Measurements from ENCODE around the gene SH3BGRL2.

Gene SH3BGRL2

GRCh38 chr6:79708095-79708791 is 77.1 kb downstream of the SH3BGRL2 start:
- no peak overlapping the region for H3K4me3 ChIP-seq (ENCODE audit: low read length)
- no peak for TF ChIP-seq EZH2 (optimal IDR thresholded peaks at IDR 0.05; ENCODE audit: low read depth, low read length)
- TF ChIP-seq EZH2phosphoT487 (IDR thresholded peaks at IDR 0.05; ENCODE audit: low read length): no peak
- TF ChIP-seq CTCF (IDR thresholded peaks at IDR 0.05; ENCODE audit: low read length): no peak
- no peak overlapping the region for H3K27ac ChIP-seq (ENCODE audit: low read length)
- H4K20me1 ChIP-seq (ENCODE audit: insufficient read depth, low read length): no peaks in the 10 kb centered on the region
- no peaks in the 10 kb centered on the region for H3F3A ChIP-seq (ENCODE audit: insufficient read depth, low read length)
- no peaks in the 10 kb centered on the region for H3K36me3 ChIP-seq (replicated peaks; ENCODE audit: insufficient read depth, low read length)
- no peak overlapping the region for H2AFZ ChIP-seq (ENCODE audit: low read length)
- H3K27me3 ChIP-seq (replicated peaks; ENCODE audit: insufficient read depth, low read length): no peaks in the 10 kb centered on the region
- no peaks in the 10 kb centered on the region for H3K9me3 ChIP-seq (replicated peaks; ENCODE audit: insufficient read depth, low read length)
- H3K79me2 ChIP-seq (ENCODE audit: low read length): no peaks in the 10 kb centered on the region
- 0 out of 2 replicates have a peak, but pooled peaks cover 6% of the 10 kb centered on the region for H3K4me1 ChIP-seq (ENCODE audit: low read length)
- no peak for DNase-seq
- no peaks in the 10 kb centered on the region for H3K9me2 ChIP-seq (replicated peaks; ENCODE audit: insufficient read depth, low read length)
- no peak overlapping the region for H3K4me2 ChIP-seq (ENCODE audit: low read depth, low read length)
- no peak overlapping the region for H3K9ac ChIP-seq (ENCODE audit: low read length)

GRCh38 chr6:79710127-79710526 is 79.0 kb downstream of the SH3BGRL2 start:
- H3K27ac ChIP-seq (ENCODE audit: low read length): no peak overlapping the region
- H2AFZ ChIP-seq (ENCODE audit: low read length): no peak overlapping the region
- H3K4me3 ChIP-seq (ENCODE audit: low read length): no peak overlapping the region
- H3K9me2 ChIP-seq (replicated peaks; ENCODE audit: insufficient read depth, low read length): no peaks in the 10 kb centered on the region
- no peak for TF ChIP-seq EZH2phosphoT487 (IDR thresholded peaks at IDR 0.05; ENCODE audit: low read length)
- TF ChIP-seq CTCF (IDR thresholded peaks at IDR 0.05; ENCODE audit: low read length): no peak
- no peak for TF ChIP-seq EZH2 (optimal IDR thresholded peaks at IDR 0.05; ENCODE audit: low read depth, low read length)
- no peak overlapping the region for H3K9ac ChIP-seq (ENCODE audit: low read length)
- no peaks in the 10 kb centered on the region for H3F3A ChIP-seq (ENCODE audit: insufficient read depth, low read length)
- 0 out of 2 replicates have a peak, but pooled peaks cover 6% of the 10 kb centered on the region for H3K4me1 ChIP-seq (ENCODE audit: low read length)
- no peak overlapping the region for H3K4me2 ChIP-seq (ENCODE audit: low read depth, low read length)
- H3K27me3 ChIP-seq (replicated peaks; ENCODE audit: insufficient read depth, low read length): no peaks in the 10 kb centered on the region
- no peaks in the 10 kb centered on the region for H3K36me3 ChIP-seq (replicated peaks; ENCODE audit: insufficient read depth, low read length)
- no peaks in the 10 kb centered on the region for H3K79me2 ChIP-seq (ENCODE audit: low read length)
- no peaks in the 10 kb centered on the region for H3K9me3 ChIP-seq (replicated peaks; ENCODE audit: insufficient read depth, low read length)
- no peak for DNase-seq
- no peaks in the 10 kb centered on the region for H4K20me1 ChIP-seq (ENCODE audit: insufficient read depth, low read length)

GRCh38 chr6:79711167-79711566 is 80.0 kb downstream of the SH3BGRL2 start:
- no peaks in the 10 kb centered on the region for H3K9me2 ChIP-seq (replicated peaks; ENCODE audit: insufficient read depth, low read length)
- H3F3A ChIP-seq (ENCODE audit: insufficient read depth, low read length): no peaks in the 10 kb centered on the region
- TF ChIP-seq EZH2phosphoT487 (IDR thresholded peaks at IDR 0.05; ENCODE audit: low read length): no peak
- no peak for TF ChIP-seq EZH2 (optimal IDR thresholded peaks at IDR 0.05; ENCODE audit: low read depth, low read length)
- TF ChIP-seq CTCF (IDR thresholded peaks at IDR 0.05; ENCODE audit: low read length): no peak
- 0 out of 2 replicates have a peak, but pooled peaks cover 6% of the 10 kb centered on the region for H3K4me1 ChIP-seq (ENCODE audit: low read length)
- no peak overlapping the region for H2AFZ ChIP-seq (ENCODE audit: low read length)
- no peaks in the 10 kb centered on the region for H3K36me3 ChIP-seq (replicated peaks; ENCODE audit: insufficient read depth, low read length)
- no peaks in the 10 kb centered on the region for H3K27me3 ChIP-seq (replicated peaks; ENCODE audit: insufficient read depth, low read length)
- no peaks in the 10 kb centered on the region for H3K9me3 ChIP-seq (replicated peaks; ENCODE audit: insufficient read depth, low read length)
- no peak for DNase-seq
- no peak overlapping the region for H3K4me3 ChIP-seq (ENCODE audit: low read length)
- no peak overlapping the region for H3K27ac ChIP-seq (ENCODE audit: low read length)
- H4K20me1 ChIP-seq (ENCODE audit: insufficient read depth, low read length): no peaks in the 10 kb centered on the region
- H3K9ac ChIP-seq (ENCODE audit: low read length): no peak overlapping the region
- H3K4me2 ChIP-seq (ENCODE audit: low read depth, low read length): no peak overlapping the region
- H3K79me2 ChIP-seq (ENCODE audit: low read length): no peaks in the 10 kb centered on the region

Measured in MM.1S (cell line).